Mesenchymal stem cell (in vitro differentiated cells and primary cell): ENCODE data around the gene FAM209A. TPM values are rescaled to one million over a fixed set of nuclear protein-coding genes. Genes with fewer than 3 reads are reported as not detected.
"Not testable (repeated sequence)": the region's sequence is repeated elsewhere in the genome, so short reads cannot be mapped to it uniquely, and the experiment has no call there.

Experiments
- DNase-seq: peaks from one replicate; pipeline ENCODE4 v3.0.0-alpha.2; 2013
- H2AFZ ChIP-seq: one replicate; pipeline ENCODE4 v1.6.1; 2013; ENCODE audit warnings: low read depth, mild to moderate bottlenecking, control low read depth, inconsistent platforms, low read length, moderate library complexity
- H2AK5ac ChIP-seq: 2 replicates; pipeline ENCODE4 v1.6.1; 2013; ENCODE audit warnings: low read length, moderate library complexity, mild to moderate bottlenecking, inconsistent platforms; ENCODE audit not compliant: severe bottlenecking
- H2BK120ac ChIP-seq: one replicate; pipeline ENCODE4 v1.6.1; 2013; ENCODE audit warnings: low read depth, mild to moderate bottlenecking, inconsistent platforms, low read length, moderate library complexity
- H2BK12ac ChIP-seq, 2 experiments: one replicate each; pipeline ENCODE4 v1.6.1; 2013; ENCODE audit warnings: inconsistent platforms in 2 of 2, low read length in 2 of 2, mild to moderate bottlenecking in 2 of 2, moderate library complexity in 2 of 2, control low read depth in 1 of 2
- H2BK15ac ChIP-seq: one replicate; pipeline ENCODE4 v1.6.1; 2013; ENCODE audit warnings: mild to moderate bottlenecking, low read depth, inconsistent platforms; ENCODE audit not compliant: poor library complexity, severe bottlenecking
- H2BK5ac ChIP-seq: 2 replicates; pipeline ENCODE4 v1.6.1; 2013; ENCODE audit warnings: low read depth, mild to moderate bottlenecking, low read length, control low read depth, inconsistent platforms; ENCODE audit not compliant: poor library complexity, severe bottlenecking
- H3K14ac ChIP-seq, 2 experiments: one replicate each; pipeline ENCODE4 v1.6.1; 2013; ENCODE audit warnings: inconsistent platforms in 2 of 2, low read length in 2 of 2, control low read depth in 1 of 2, mild to moderate bottlenecking in 1 of 2, moderate library complexity in 1 of 2
- H3K18ac ChIP-seq, 2 experiments: one replicate each; pipeline ENCODE4 v1.6.1; 2013; ENCODE audit warnings: inconsistent platforms in 2 of 2, low read length in 2 of 2, control low read depth in 1 of 2, low read depth in 1 of 2, mild to moderate bottlenecking in 1 of 2
- H3K23ac ChIP-seq, 2 experiments: one replicate each; pipeline ENCODE4 v1.6.1; 2013; ENCODE audit warnings: inconsistent platforms in 2 of 2, low read length in 2 of 2, mild to moderate bottlenecking in 2 of 2, moderate library complexity in 2 of 2, control low read depth in 1 of 2
- H3K27ac ChIP-seq: 2 replicates; pipeline ENCODE4 v1.5.1; 2013; ENCODE audit warnings: mild to moderate bottlenecking, moderate library complexity, low read length, control low read depth, inconsistent platforms; ENCODE audit not compliant: poor library complexity, severe bottlenecking
- H3K27me3 ChIP-seq, 2 experiments: 2 replicates each; pipeline versions ENCODE4 v1.6.1 to v1.7.0; 2013; ENCODE audit warnings: low read length in 2 of 2, mild to moderate bottlenecking in 2 of 2, moderate library complexity in 2 of 2, control low read depth in 1 of 2, inconsistent platforms in 1 of 2; ENCODE audit not compliant: control insufficient read depth in 1 of 2, insufficient read depth in 1 of 2
- H3K36me3 ChIP-seq, 2 experiments: 2 replicates each; pipeline versions ENCODE4 v1.6.1 to v1.7.0; 2013; ENCODE audit warnings: low read length in 2 of 2, control low read depth in 1 of 2, inconsistent platforms in 1 of 2, low read depth in 1 of 2, mild to moderate bottlenecking in 1 of 2; ENCODE audit not compliant: insufficient read depth in 2 of 2, control insufficient read depth in 1 of 2
- H3K4ac ChIP-seq, 2 experiments: one replicate each; pipeline ENCODE4 v1.6.1; 2013; ENCODE audit warnings: inconsistent platforms in 2 of 2, low read length in 2 of 2, mild to moderate bottlenecking in 2 of 2, moderate library complexity in 2 of 2, control low read depth in 1 of 2, low read depth in 1 of 2
- H3K4me1 ChIP-seq: 2 replicates; pipeline ENCODE4 v1.6.1; 2013; ENCODE audit warnings: low read depth, low read length, control low read depth; ENCODE audit not compliant: control insufficient read depth, insufficient read depth
- H3K4me2 ChIP-seq: 2 replicates; pipeline ENCODE4 v1.6.1; 2013; ENCODE audit warnings: low read length, mild to moderate bottlenecking, inconsistent platforms; ENCODE audit not compliant: poor library complexity, severe bottlenecking
- H3K4me3 ChIP-seq, 2 experiments: 2 replicates each; pipeline versions ENCODE4 v1.5.1 to v1.7.0; 2013; ENCODE audit warnings: low read length in 2 of 2, mild to moderate bottlenecking in 2 of 2, control low read depth in 1 of 2, low read depth in 1 of 2; ENCODE audit not compliant: insufficient read depth in 1 of 2
- H3K79me1 ChIP-seq: replicated peaks from 2 replicates; pipeline ENCODE4 v1.6.1; 2013; ENCODE audit warnings: mild to moderate bottlenecking, control low read depth, low read length, inconsistent platforms; ENCODE audit not compliant: poor library complexity, severe bottlenecking
- H3K9ac ChIP-seq: 2 replicates; pipeline ENCODE4 v1.7.0; 2013; ENCODE audit warnings: mild to moderate bottlenecking, low read length, moderate library complexity
- H3K9me3 ChIP-seq: 2 replicates; pipeline ENCODE4 v1.7.0; 2013; ENCODE audit warnings: mild to moderate bottlenecking, low read length; ENCODE audit not compliant: control insufficient read depth
- H4K8ac ChIP-seq: one replicate; pipeline ENCODE4 v1.6.1; 2013; ENCODE audit warnings: inconsistent platforms, mild to moderate bottlenecking, low read length, moderate library complexity
- H4K91ac ChIP-seq: one replicate; pipeline ENCODE4 v1.6.1; 2013; ENCODE audit warnings: mild to moderate bottlenecking, low read length, inconsistent platforms
- WGBS: methylation state at CpG from one replicate; pipeline ENCODE4 v1.1.7; 2013; ENCODE audit warnings: mixed read lengths; 5-methylcytosine and 5-hydroxymethylcytosine counted together
- polyA plus RNA-seq, 2 experiments: library from polyadenylated mRNA; stranded (reverse); fragments of 200-250 nt; gene quantifications; one replicate each; pipeline ENCODE4 v1.2.3, GENCODE V29; 2013

The FAM209A gene, protein sequence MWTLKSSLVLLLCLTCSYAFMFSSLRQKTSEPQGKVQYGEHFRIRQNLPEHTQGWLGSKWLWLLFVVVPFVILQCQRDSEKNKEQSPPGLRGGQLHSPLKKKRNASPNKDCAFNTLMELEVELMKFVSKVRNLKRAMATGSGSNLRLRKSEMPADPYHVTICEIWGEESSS
- 0.06 TPM for polyA plus RNA-seq (2013, experiment 1 of 2)
- polyA plus RNA-seq (2013, experiment 2 of 2): 0.10 TPM

DNA sequence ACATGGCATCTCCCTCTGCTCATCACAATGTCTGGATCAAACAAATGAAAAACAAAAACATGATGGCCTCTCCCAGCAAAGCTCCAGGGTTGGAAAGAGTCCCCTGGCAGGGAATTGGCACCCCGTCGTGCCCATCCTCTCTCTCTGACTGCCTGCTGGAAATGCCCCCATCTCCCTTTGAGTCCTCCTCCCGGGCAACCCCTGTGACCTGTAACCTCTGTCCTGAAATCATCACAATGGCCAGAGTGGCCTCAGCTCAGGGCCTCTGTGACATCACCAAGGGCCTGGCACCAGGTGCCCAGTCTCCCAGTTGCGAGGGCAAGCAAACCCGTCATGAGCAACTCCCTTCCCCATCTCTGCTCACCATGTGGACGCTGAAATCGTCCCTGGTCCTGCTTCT, at the start of gene FAM209A:
Gene FAM209A (plus strand): TSS at position 301 of the 400 bp plus-strand sequence. CDS start 65 bp downstream, at position 366.
- not testable (repeated sequence) for H3K27ac ChIP-seq, H2AFZ ChIP-seq, H3K9ac ChIP-seq, H2BK120ac ChIP-seq, H4K8ac ChIP-seq, H3K4me1 ChIP-seq, H3K4ac ChIP-seq, H3K79me1 ChIP-seq, H2BK15ac ChIP-seq, H3K27me3 ChIP-seq, H3K18ac ChIP-seq, H2BK5ac ChIP-seq, H3K4me2 ChIP-seq, H3K14ac ChIP-seq, H2AK5ac ChIP-seq, H3K4me3 ChIP-seq, DNase-seq, H4K91ac ChIP-seq, H2BK12ac ChIP-seq, H3K23ac ChIP-seq
- peaks cover 10 to 15% of the 10 kb centered on the region in 2 experiments for H3K36me3 ChIP-seq
- over 99% methylated on average over 6 of the region's 7 CpGs for WGBS
- H3K9me3 ChIP-seq: peaks cover 13% of the 10 kb centered on the region

DNA sequence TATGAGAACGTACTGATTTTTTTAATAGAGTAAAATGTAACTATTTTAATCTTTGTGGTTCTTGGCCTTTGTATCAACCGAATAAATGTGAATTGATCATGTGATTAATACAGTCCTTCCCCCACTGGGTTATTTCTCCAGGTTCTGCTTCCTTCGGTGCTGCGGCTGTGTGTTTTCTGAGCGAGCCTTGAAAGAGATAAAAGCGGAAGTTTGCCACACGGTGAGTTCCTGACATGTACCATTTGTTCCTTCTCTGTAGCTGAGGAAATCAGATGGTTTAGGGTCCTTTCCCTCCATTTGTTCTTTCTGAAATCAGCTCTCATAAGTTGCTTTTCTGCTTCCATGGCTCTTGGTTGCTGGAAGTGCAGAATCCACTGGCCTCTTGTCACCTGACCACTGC, 40.6 kb upstream of the FAM209A start:
- 97% methylated on average over 6 of the region's 7 CpGs for WGBS
- Histone ChIP-seq H2BK12ac (no peak overlapping the region), H3K4me1 (no peaks in the 10 kb centered on the region), H3K79me1 (peaks cover 47% of the 10 kb centered on the region), H4K8ac (no peak overlapping the region), H2AFZ (no peak overlapping the region), H2BK15ac (no peak overlapping the region), H2BK120ac (no peak overlapping the region), H3K14ac (no peak overlapping the region), H3K9ac (no peak overlapping the region), H3K4ac (no peak overlapping the region), H3K9me3 (no peaks in the 10 kb centered on the region), H3K4me2 (no peak overlapping the region), H4K91ac (no peak overlapping the region), H3K23ac (no peak overlapping the region), H2BK5ac (no peak overlapping the region), H3K27ac (no peak overlapping the region), H3K4me3 (no peak overlapping the region), H3K36me3 (peaks cover 41 to 92% of the 10 kb centered on the region in 2 experiments), H2AK5ac (no peak overlapping the region), H3K18ac (no peak overlapping the region), H3K27me3 (no peaks in the 10 kb centered on the region)
- no peak for DNase-seq

DNA sequence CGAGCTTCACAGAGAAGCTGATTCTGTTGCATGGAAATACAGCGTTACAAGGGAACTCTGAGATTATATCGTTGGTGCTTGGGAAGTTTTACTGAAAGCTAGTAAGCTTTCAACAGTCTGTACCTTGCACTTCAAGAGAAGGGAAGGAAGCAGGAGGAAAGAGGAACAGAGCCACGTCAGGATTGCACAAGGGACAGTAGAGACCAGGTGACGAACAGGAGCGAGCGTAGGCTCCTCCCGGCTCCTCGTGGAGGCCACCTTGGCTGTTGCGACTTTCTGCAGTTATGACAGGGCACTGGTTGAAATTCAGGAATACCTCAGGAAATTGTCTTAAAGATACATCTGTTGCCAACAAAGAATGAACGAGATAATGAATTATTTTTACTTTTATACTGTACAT, 37.3 kb upstream of the FAM209A start:
- peaks cover 51 to 87% of the 10 kb centered on the region in 2 experiments for H3K36me3 ChIP-seq
- H2AFZ ChIP-seq: no peak overlapping the region
- peaks cover 51% of the 10 kb centered on the region for H3K79me1 ChIP-seq
- no peak overlapping the region for H4K8ac ChIP-seq
- no peak for DNase-seq
- no peak overlapping the region for H2BK15ac ChIP-seq
- H3K9ac ChIP-seq: no peak overlapping the region
- H2BK120ac ChIP-seq: no peak overlapping the region
- no peak overlapping the region for H2BK5ac ChIP-seq
- no peak overlapping the region for H3K4me3 ChIP-seq
- no peak overlapping the region for H3K14ac ChIP-seq
- no peak overlapping the region for H3K4ac ChIP-seq
- no peak overlapping the region for H3K23ac ChIP-seq
- no peaks in the 10 kb centered on the region for H3K27me3 ChIP-seq
- H3K9me3 ChIP-seq: no peaks in the 10 kb centered on the region
- no peak overlapping the region for H2BK12ac ChIP-seq
- WGBS: 88% methylated on average over 11 of the region's 11 CpGs
- no peak overlapping the region for H4K91ac ChIP-seq
- H3K4me2 ChIP-seq: no peak overlapping the region
- H3K27ac ChIP-seq: no peak overlapping the region
- no peak overlapping the region for H3K18ac ChIP-seq
- no peaks in the 10 kb centered on the region for H3K4me1 ChIP-seq
- no peak overlapping the region for H2AK5ac ChIP-seq

DNA sequence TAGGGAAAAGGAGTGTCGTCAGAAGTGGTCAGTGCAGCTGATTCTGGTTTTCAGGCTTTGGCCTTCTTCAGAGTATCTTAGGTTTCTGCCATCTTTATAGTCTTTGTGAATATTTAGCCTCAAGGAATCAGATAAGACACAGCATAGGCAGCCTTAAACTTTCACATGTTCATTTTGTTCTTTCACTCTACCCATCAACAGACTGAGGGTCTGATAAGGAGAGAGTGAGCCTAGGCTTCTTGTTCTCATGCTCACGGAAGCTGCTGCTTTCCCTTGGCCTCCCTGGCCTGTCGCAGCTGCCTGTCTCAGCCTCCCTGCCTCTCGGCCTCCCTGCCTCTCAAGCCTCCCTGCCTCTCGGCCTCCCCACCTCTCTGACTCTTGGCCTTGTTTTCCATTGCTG, 36.0 kb upstream of the FAM209A start:
- H3K4ac ChIP-seq: no peak overlapping the region
- DNase-seq: no peak
- H2AFZ ChIP-seq: no peak overlapping the region
- H4K91ac ChIP-seq: no peak overlapping the region
- H3K4me3 ChIP-seq: no peak overlapping the region
- H3K9me3 ChIP-seq: no peaks in the 10 kb centered on the region
- no peaks in the 10 kb centered on the region for H3K27me3 ChIP-seq
- no peak overlapping the region for H2AK5ac ChIP-seq
- H2BK120ac ChIP-seq: no peak overlapping the region
- H3K4me1 ChIP-seq: no peaks in the 10 kb centered on the region
- H3K18ac ChIP-seq: no peak overlapping the region
- no peak overlapping the region for H2BK5ac ChIP-seq
- H3K79me1 ChIP-seq: peaks cover 54% of the 10 kb centered on the region
- no peak overlapping the region for H3K14ac ChIP-seq
- peaks cover 56 to 84% of the 10 kb centered on the region in 2 experiments for H3K36me3 ChIP-seq
- H3K23ac ChIP-seq: no peak overlapping the region
- H2BK15ac ChIP-seq: no peak overlapping the region
- H3K9ac ChIP-seq: no peak overlapping the region
- H4K8ac ChIP-seq: no peak overlapping the region
- WGBS: 94% methylated on average over 5 of the region's 5 CpGs
- H3K27ac ChIP-seq: no peak overlapping the region
- no peak overlapping the region for H2BK12ac ChIP-seq
- H3K4me2 ChIP-seq: no peak overlapping the region
